Measurements from ENCODE around the gene PIK3CB. TPM values are rescaled to one million over a fixed set of nuclear protein-coding genes. Genes with fewer than 3 reads are reported as not detected.
A peak's percentile ranks its signal among the peaks of the same experiment; 100 is the strongest.
"Not testable (repeated sequence)": the region's sequence is repeated elsewhere in the genome, so short reads cannot be mapped to it uniquely, and the experiment has no call there.

Gene PIK3CB
- total RNA-seq, 1 donor from 2014 or later, result 24.1 TPM

DNA sequence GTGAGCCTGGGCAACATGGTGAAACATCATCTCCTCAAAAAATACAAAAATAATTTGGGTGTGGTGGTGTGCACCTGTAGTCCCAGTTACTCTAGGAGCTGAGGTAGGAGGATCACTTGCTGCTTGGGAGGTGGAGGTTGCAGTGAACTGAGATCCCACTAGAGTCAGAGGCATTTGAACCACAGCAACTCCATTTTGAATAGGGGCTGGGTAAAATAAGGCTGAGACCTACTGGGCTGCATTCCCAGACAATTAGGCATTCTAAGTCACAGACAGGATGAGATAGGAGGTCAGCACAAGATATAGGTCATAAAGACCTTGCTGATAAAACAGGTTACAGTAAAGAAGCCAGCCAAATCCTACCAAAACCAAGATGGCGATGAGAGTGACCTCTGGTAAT, 12.1 kb upstream of the PIK3CB start:
- not testable (repeated sequence) for DNase-seq

DNA sequence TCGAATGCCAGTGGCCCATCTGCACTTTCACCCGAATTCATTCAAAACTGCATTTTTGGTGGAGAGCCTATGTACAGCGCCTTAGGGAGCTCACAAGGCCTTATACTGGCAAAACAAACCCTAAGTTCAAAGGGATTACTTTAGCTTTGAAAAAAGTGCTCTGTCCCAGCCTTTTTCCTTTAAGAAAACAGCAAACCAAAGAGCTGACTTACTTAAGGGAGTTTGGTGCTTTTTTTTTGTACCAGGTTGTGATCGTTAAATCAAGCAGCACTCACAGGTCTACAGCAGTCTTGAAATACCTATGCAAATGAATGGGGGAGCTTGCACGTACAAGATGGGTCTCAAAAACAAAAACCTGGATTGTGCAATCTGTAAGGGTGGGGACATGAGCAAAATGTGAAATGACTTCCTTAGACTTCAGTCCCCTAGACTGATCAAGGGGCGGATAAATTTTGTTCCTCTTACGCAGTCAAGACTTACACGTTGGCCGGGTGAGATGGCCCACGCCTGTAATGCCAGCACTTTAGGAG, 11.6 kb upstream of the PIK3CB start:
- no peak for DNase-seq

DNA sequence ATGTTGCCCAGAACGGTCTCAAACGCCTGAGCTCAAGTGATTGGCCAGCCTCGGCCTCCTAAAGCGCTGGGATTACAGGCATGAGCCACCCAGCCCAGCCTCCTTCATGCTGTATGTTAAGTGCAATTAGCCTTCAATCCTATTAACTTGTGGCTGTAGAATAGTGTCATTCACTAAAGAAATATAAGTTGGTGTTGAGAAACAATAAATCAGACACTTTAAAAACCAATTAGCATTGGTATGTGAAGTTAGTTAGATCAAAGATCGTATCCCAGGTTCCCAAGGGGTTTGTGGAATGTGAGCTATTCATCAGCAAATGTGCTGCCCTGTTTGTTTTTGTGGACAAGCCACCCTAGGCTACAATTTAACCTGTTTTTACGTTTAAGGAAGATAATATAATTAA, 11.0 kb upstream of the PIK3CB start:
- no peak for DNase-seq

DNA sequence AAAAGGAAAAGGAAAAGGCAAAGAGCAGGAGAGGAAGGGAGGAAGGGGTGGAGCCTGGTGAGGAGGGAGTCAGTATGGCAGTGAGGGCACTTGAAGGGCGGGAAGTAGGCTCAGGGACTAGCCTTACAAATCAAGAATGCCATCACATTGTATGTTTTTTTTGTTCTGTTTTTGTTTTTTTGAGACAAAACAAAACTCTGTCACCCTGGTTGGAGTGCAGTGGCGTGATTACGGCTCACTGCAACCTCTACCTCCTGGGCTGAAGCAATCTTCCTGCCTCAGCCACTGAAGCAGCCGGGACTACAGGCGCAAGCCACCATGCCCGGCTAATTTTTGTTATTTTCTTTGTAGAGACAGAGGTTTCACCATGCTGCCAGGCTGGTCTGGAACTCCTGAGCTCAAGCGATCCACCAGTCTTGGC, 10.5 kb upstream of the PIK3CB start:
- no peak for DNase-seq

DNA sequence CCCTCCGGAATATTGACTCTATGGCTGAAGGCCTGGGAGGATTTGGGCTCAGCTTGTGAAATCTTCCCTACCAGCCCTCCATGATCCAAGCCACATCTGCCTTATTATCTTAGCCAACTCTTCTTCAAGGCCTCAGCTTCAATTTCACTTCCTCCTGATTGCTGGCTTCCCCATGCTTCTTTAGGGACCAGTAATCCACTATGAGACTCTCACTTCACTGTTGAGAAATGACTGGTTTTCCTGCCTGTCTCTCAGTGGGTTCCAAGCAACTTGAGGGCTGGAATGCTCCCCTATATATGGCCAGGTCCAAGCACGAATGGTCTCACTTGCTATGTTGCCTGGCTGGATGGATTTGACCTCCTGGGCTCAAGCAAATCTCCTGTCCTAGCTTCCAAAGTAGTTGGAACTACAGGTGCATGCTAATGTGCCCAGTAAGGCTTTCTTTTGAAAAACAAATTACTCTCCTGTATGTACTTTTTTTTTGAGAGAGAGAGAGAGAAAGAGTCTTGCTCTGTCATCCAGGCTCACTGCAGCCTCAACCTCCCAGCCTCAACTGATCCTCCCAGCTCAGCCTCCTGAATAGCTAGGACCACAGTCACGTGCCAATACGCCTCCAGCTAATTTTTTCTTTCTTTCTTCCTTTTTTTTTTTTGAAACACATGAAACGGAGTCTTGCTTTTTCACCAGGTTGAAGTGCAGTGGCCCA, 7.9 kb upstream of the PIK3CB start:
- DNase-seq, result no peak

DNA sequence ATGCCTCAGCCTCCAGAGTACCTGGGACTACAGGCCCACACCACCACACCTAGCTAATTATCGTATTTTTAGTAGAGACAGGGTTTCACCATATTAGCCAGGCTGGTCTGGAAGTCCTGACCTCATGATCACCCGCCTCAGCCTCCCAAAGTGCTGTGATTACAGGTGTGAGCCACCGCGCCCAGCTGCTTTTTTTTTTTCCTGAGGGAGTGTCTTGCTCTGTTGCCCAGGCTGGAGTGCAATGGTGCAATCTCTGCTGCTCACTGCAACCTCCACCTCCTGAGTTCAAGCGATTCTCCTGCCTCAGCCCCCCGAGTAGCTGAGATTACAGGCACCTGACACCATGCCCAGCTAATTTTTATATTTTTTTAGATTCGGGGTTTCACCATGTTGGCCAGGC, 3.7 kb upstream of the PIK3CB start:
- not testable (repeated sequence) for DNase-seq

DNA sequence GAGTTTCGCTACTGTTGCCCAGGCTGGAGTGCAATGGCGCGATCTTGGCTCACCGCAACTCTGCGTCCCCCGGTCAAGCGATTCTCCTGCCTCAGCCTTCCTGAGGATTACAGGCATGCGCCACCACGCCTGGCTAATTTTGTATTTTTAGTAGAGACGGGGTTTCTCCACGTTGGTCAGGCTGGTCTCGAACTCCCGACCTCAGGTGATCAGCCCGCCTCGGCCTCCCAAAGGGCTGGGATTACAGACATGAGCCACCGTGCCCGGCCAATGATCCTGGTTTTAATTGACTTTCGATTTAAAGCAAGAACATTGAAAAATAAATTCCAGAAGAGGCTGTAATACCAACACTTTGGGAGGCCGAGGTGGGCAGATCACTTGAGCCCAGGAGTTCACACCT, 1.1 kb upstream of the PIK3CB start:
- DNase-seq, result not testable (repeated sequence)

DNA sequence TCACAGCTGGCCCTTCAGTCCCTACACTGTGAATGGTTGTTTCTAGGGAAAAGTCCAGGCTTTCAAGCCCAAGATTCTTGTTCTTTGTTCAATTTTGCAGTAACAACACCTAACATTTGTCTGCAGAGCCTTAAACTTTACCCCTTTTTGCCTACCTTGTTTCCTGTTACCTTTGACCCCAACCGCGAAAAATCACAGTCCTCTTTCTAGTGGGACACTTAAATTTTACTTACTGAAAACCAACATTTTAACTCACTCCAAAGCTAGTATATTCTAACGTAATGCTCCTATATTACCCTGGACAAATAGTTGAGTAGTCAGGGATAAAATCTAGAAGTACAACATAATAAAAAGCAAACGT, 649 bp upstream of the PIK3CB start:
- DNase-seq, result no peak

DNA sequence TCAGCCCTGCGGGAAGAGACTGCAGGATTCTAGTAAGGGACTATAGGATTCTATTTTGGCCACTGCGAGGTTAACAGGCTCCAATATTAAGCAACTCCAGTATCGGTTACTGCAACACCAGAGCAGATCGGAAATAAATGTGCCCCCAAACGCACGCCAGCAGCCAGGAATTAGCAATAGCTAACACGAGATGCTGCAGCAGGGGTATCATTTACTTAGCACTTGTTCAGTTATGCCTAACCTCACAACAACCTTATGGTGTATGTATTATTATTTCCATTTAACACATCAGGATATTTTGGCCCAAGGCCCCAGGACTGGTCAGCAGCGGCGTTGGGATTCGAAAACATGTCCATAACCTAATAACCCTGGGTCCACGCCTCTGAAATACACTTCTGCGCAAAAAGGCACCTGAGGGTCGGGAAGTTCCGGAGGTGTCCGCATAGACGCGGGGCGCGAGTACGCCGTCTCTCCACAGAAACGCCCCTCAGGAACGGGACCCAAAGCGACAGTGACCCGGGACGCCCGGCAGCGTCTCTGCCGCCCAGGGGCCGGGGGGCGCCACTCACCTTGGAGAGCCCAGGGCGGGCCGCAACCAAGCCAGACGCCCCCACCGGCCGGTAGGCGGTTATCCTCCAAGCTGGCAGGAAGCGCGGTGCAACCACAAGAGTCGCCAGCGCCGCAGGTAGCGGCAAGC, 681 bp downstream of the PIK3CB start:
- peak; percentile 42 for DNase-seq

DNA sequence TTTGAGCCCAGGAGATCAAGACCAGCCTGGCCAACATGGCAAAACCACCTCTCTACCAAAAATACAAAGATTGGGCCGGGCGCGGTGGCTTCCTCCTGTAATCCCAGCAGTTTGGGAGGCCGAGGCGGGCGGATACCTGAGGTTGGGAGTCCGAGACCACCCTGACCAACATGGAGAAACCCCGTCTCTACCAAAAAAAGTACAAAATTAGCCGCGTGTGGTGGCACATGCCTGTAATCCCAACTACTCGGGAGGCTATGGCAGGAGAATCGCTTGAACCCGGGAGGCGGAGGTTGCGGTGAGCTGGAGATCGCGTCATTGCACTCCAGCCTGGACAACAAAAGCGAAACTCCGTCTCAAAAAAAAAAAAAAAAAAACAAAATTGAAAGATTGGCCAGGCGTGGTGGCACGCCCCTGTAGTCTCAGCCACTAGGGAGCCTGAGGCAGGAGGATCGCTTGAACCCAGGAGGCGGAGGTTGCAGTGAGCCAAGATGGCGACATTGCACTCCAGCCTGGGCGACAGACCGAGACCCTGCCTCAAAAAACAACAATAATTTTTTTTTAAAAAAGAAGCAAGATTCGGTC, 2.2 kb downstream of the PIK3CB start:
- not testable (repeated sequence) for DNase-seq

DNA sequence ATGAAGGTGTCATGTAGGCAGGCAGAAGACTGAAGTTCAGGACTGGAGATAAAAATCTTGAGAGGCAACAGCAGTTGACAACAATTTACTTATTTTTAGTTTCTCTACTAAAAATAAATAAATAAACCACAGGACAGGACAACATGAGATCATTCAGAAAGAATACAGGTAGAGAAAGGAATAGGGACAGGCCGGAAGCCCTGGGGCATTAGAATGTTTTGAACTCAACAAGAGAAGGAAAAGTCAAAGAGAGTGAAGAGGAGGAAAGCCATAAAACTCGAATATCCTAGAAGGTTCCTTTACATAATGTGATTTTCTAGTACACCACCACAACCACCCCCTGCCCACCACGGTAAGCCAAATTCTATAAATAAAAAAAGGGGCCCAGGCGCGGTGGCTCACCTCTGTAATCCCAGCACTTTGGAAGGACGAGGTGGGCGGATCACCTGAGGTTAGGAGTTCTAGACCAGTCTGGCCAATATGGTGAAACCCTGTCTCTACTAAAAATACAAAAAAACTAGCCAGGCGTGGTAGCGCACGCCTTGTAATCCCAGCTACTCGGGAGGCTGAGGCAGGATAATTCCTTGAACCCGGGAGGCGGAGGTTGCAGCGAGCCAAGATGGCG, 4.7 kb downstream of the PIK3CB start:
- no peak for DNase-seq

DNA sequence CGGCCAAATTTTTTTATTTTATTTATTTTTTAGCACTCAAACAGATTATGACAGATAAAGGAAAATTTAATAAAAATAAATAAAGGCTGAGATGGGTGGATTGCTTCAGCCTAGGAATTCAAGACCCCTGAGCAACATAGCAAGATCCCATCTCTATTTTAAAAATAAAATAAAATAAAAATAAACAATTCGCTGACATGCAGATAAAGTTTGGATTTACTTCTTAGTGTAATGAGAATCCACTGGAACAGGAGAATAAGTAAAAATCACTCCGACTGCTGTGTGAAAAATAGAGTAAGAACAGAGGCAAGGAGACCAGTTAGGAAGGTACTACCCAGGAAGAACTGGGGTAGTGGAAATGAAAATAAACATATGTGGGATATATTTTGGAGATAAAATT, 5.6 kb downstream of the PIK3CB start:
- DNase-seq, result no peak

DNA sequence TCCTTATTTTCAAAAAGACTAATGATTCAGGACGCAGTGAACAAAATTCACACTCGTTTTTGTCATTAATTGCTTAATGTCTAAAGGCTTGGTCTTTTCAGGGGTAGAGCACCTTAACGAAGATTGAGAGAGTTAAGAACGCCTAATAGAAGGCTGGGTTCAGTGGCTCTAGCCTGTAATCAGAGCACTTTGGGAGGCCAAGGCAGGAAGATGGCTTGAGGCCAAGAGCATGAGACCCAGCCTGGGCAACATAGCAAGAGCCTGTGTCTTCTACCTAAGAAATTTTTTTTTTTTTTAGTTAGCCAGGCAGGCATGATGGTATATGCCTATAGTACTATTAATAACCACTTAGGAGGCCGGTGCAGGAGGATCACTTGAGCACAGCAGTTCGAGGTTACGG, 7.5 kb downstream of the PIK3CB start:
- DNase-seq, result no peak

DNA sequence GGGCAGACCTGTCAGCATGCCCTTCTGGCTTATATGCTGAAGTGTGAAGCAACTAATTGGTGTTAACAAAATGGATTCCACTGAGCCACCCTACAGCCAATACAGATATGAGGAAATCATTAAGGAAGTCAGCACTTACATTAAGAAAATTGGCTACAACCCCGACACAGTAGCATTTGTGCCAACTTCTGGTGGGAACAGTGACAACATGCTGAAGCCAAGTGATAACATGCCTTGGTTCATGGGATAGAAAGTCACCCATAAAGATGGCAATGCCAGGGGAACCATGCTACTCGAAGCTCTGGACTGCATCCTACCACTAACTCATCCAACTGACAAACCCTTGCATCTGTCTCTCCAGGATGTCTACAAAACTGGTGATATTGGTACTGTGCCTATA, 9.4 kb downstream of the PIK3CB start:
- DNase-seq, result no peak

DNA sequence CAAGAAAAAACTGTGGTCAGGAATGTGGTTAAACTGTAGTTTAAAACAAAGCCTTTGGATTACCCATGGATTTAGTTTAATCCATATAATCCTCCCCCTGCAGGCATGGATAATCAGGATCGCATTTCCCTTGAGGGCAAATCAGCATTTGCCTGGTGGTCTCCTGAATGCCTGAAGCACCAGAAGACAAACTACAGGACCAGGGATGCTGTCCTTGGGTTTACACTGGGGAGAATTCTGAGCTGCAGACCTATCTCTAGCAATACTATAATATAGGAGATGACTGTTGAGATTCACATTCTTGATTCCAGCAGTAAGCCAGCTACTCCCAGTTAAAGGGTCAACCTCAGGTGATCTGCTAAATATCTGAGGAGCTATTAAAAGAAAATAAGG, 10.6 kb downstream of the PIK3CB start:
- peak; percentile 35 for DNase-seq

DNA sequence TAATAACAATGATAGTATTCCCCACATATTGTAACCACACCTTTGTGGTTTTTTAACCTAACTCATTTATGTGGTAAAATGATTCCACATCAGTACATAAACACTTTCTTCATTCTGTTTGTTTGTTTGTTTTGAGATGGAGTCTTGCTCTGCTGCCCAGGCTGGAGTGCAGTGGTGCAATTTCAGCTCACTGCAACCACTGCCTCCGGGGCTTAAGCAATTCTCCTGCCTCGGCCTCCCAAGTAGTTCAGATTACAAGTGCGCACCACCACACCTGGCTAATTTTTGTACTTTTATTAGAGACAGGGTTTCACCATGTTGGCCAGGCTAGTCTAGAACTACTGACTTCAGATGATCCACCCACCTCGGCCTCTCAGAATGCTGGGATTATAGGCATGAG, 14.3 kb downstream of the PIK3CB start:
- not testable (repeated sequence) for DNase-seq

DNA sequence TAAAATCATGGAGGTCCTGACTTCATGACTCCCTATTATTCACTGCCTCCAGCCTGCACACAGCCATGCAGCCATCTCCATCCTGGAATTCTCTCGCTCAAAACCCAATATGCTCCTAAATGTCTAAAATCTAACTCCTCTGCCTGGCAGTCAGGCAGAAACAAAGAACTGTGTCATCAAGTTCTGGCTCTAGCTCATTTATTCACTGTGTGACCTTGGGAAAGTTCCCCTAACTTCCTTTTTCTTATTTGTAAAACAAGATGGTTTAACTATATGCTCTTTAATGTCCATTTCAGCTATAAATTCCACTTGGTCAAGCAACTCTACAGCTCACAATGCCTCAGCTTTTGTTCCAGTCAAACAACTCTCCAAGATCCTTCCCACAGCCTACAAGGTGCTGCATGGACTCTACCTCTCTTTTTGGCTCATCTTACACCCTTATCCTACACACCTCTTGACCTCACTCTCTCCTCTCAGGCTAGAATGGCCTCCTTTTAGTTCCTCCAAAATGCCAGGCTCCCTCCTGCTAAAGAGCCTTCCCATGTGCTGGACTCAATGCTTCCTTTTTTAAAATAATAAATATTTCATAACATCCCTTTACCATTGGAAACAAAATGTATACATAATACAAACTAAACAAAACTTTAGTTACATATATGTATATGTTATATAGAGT, 16.4 kb downstream of the PIK3CB start:
- DNase-seq, result no peak

DNA sequence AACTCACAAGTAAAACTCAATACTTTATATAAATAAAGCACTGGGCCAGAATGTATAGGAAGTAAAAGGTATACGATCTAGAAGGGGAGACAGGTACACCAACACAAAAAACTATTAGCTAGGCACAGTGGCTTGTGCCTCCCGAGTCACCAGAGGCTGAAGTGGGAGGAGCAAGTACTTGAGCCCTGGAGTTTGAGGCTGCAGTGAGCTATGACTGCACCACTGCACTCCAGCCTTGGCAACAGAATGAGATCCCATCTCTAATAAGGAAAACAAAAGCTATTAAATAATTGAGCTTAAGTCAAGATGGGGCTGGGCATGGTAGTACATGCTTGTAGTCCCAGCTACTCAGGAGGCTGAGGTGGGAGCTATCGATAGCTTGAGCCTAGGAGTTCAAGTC, 17.0 kb downstream of the PIK3CB start:
- no peak for DNase-seq

DNA sequence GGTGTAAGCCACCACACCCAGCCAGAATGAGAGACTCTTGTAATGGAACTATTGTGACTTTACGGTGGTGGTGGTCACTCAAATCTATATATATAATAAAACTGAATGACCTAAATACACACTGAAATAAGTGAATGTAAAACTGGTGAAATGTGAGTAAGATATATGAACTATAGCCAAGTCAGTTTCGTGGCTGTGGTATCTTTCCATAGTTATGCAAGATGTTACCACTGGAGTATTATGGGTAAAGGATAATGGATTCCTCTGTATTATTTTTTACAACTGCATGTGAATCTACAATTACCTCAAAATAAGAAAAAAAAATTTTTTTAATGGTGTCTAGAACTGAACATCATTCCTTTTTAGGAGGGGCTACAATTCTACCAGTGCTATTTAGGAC, 21.9 kb downstream of the PIK3CB start:
- DNase-seq, result no peak

DNA sequence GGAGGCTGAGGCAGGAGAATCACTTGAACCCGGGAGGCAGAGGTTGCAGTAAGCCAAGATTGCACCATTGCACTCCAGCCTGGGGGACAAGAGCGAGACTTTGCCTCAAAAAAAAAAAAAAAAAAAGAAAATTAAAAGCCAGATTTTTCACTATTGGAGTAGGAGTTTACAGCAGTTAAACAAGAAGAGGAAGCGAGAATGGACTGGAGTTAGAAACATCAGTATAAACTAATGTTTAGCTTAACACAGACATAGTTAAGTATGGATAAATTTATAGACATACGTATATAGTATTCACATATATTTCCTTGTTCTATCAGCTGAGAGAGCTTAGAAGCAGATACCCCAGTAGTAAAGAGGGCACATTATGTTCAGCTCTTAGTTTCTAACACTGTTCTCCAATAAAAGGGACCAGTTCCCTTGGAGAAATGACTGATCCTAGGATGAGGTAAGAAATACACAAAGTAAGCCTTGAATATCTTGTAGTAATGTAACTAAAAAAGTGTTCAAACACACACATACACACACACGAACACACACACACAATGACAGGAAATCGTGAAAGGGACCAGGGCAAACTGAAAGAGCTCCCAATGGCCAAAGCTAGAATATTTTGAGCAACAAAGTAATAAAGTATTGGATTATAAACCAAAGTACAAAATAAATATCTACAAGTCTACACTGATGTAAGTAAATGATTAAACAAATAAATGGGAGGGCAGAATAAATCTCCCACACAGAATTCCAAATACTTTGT, 25.1 kb downstream of the PIK3CB start:
- DNase-seq, result no peak

DNA sequence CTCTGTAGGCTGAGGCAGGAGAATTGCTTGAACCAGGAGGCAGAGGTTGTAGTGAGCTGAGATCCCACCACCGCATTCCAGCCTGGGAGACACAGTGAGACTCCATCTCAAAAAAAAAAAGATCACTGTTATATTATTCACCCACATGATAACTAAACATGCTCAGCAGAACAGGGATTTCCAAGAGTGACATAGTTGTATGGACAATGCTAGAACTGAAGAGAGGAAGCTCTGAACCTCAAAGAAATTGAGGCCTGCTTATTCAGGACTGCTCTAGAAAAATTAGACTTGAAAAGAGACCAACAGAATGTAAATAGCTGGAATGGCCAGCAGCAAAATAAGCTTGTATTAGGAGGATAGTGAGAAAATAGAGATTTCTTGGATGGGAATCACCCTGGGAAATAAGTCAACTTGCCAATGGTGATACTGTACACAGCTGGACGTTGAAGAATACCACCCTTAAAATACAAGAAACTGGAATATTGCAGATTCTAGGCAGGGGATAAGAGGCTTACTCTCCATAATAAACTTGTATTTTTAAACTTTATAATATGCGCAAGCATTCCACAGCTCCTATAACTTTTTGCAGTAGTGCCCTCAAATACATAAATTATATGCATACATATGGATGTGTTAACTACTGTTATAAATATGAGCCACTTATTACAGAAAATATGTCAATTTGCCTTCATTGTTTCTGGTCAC, 28.2 kb downstream of the PIK3CB start:
- DNase-seq, result no peak

Measured in tongue (tissue), 2 donors.